ENCODE results near the gene COA8. TPM values are rescaled to one million over a fixed set of nuclear protein-coding genes. Genes with fewer than 3 reads are reported as not detected.

The COA8 gene
- total and polyA plus RNA-seq, 10 of the 15 experiments (the other 5 are each of a cell fraction or from before 2014, with no cell fraction given), result 6.1 to 69.5 (median 25.8) TPM

- CTCF ChIA-PET, result no interaction called here
- Histone ChIP-seq H3K4me3 (no peak overlapping the region), H3K4me1 (ENCODE audit: control insufficient read depth, insufficient read depth, low read length) (no peaks in the 10 kb centered on the region), H4K20me1 (ENCODE audit: control insufficient read depth, insufficient read depth) (no peaks in the 10 kb centered on the region), H3K36me3 (ENCODE audit: control insufficient read depth in 2 of 2, insufficient read depth in 2 of 2, low read length in 1 of 2) (no peaks in the 10 kb centered on the region), H3K27ac (ENCODE audit: control insufficient read depth, insufficient read depth) (no peak overlapping the region), H2AFZ (ENCODE audit: control insufficient read depth, low read depth, low read length) (no peak overlapping the region), H3K9ac (ENCODE audit: control insufficient read depth, insufficient read depth, low read length) (no peak overlapping the region), H3K4me2 (ENCODE audit: control insufficient read depth, insufficient read depth) (no peak overlapping the region), H3K9me3 (replicated peaks; ENCODE audit: control insufficient read depth, insufficient read depth, low read length) (no peaks in the 10 kb centered on the region), H3K27me3 (replicated peaks in 1 of 2; ENCODE audit: control insufficient read depth in 2 of 2, insufficient read depth in 2 of 2, low read length in 1 of 2) (no peaks in the 10 kb centered on the region), H3K79me2 (ENCODE audit: control insufficient read depth, insufficient read depth, low read length) (no peaks in the 10 kb centered on the region)
- FAIRE-seq, result no peak
- RAD21 ChIA-PET (ENCODE audit: unreplicated experiment), result interaction anchor here (1.0 kb wide), 1 partner anchor 34 kb away, joined by 4 read pairs; no protein-coding TSS in a partner anchor
- 90% methylated on average over 11 of the region's 11 CpGs for WGBS (ENCODE audit: insufficient coverage, insufficient replicate concordance, low lambda C conversion rate, missing lambda C conversion rate)
- in situ Hi-C loops (cut with MboI), result no loop called here
- SMC1A ChIA-PET (ENCODE audit: uncharacterized antibody, unreplicated experiment), result interaction anchor here (1.5 kb wide), 1 partner anchor 34 kb away, joined by 4 read pairs; no protein-coding TSS in a partner anchor
- POLR2A ChIA-PET, result no interaction called here
- TF ChIP-seq ESRRA (IDR thresholded peaks at IDR 0.05; ENCODE audit: low read length), result no peak
- no peak for TF ChIP-seq NFXL1 (IDR thresholded peaks at IDR 0.05; ENCODE audit: borderline replicate concordance)
- TF ChIP-seq CEBPZ (IDR thresholded peaks at IDR 0.05; ENCODE audit: low read depth, low read length), result no peak
- TF ChIP-seq WRNIP1 (IDR thresholded peaks at IDR 0.05; ENCODE audit: borderline replicate concordance, low read depth, low read length), result no peak
- TF ChIP-seq LARP7 (IDR thresholded peaks at IDR 0.05), result no peak
- TF ChIP-seq SREBF2 (IDR thresholded peaks at IDR 0.05; ENCODE audit: low read length), result no peak
- TF ChIP-seq CREM (IDR thresholded peaks at IDR 0.05; ENCODE audit: low read depth), result no peak
- TF ChIP-seq NKRF (conservative IDR thresholded peaks at IDR 0.05), result no peak
- TF ChIP-seq ZBED1 (IDR thresholded peaks at IDR 0.05; ENCODE audit: borderline replicate concordance), result no peak
- no peak for TF ChIP-seq FOXK2 (IDR thresholded peaks at IDR 0.05)
- no peak for TF ChIP-seq SUPT20H (IDR thresholded peaks at IDR 0.05; ENCODE audit: borderline replicate concordance, control insufficient read depth, low read depth, low read length)
- no peak for TF ChIP-seq SPI1 (IDR thresholded peaks at IDR 0.05; ENCODE audit: borderline replicate concordance, insufficient read depth, low read depth, low read length)
- intact Hi-C loops (cut with micrococcal nuclease; ENCODE audit: unreplicated experiment), result no loop called here
- no peak for ATAC-seq
- DNase-seq (ENCODE audit: low read depth, low spot score), result no peak
- no TSS peak for BruUV-seq (replicated peaks)
These were observed 9.9 kb upstream of the COA8 start for GRCh38 chr14:103552846-103553210.
